WTC11 (cell line): ENCODE data around the gene MCF2L2. TPM values are rescaled to one million over a fixed set of nuclear protein-coding genes. Genes with fewer than 3 reads are reported as not detected.

Experiments
- CDX4 ChIP-seq: fragments of 250-450 bp; sonication (Bioruptor Pico); IDR thresholded peaks from 2 replicates; pipeline ENCODE4 v1.9.0; 2021; ENCODE audit warnings: moderate library complexity, mild to moderate bottlenecking, inconsistent platforms, borderline replicate concordance
- ETV6 ChIP-seq: sonication (generic); formaldehyde crosslinking; IDR thresholded peaks from 2 replicates; pipeline ENCODE4 v1.8.1; 2022; ENCODE audit warnings: mild to moderate bottlenecking, missing genetic modification reagents
- FOXP1 ChIP-seq: sonication (generic); formaldehyde crosslinking; IDR thresholded peaks from 2 replicates; pipeline ENCODE4 v1.8.0; 2022; ENCODE audit warnings: missing genetic modification reagents, mild to moderate bottlenecking, moderate library complexity, borderline replicate concordance
- FOXP4 ChIP-seq: sonication (generic); formaldehyde crosslinking; IDR thresholded peaks from 2 replicates; pipeline ENCODE4 v1.8.0; 2022; ENCODE audit warnings: mild to moderate bottlenecking, missing genetic modification reagents
- HMGA2 ChIP-seq: fragments of 250-450 bp; sonication (Bioruptor Pico); IDR thresholded peaks from 2 replicates; pipeline ENCODE4 v1.4.0; 2021; ENCODE audit warnings: mild to moderate bottlenecking, moderate library complexity
- IRF2 ChIP-seq: sonication (generic); formaldehyde crosslinking; IDR thresholded peaks from 2 replicates; pipeline ENCODE4 v1.8.0; 2022; ENCODE audit warnings: low read depth, missing genetic modification reagents, borderline replicate concordance
- NFATC4 ChIP-seq: fragments of 250-450 bp; sonication (Bioruptor Pico); IDR thresholded peaks from 2 replicates; pipeline ENCODE4 v1.9.0; 2021; ENCODE audit warnings: mild to moderate bottlenecking
- NFYB ChIP-seq: sonication (generic); formaldehyde crosslinking; conservative IDR thresholded peaks from 2 replicates; pipeline ENCODE4 v1.8.0; 2022; ENCODE audit warnings: low read depth, missing genetic modification reagents
- RELA ChIP-seq: sonication (generic); formaldehyde crosslinking; IDR thresholded peaks from 2 replicates; pipeline ENCODE4 v1.8.1; 2022; ENCODE audit warnings: missing genetic modification reagents, mild to moderate bottlenecking, borderline replicate concordance
- SP1 ChIP-seq: sonication (generic); formaldehyde crosslinking; conservative IDR thresholded peaks from 2 replicates; pipeline ENCODE4 v1.8.1; 2022; ENCODE audit warnings: missing genetic modification reagents
- STAT6 ChIP-seq: sonication (generic); formaldehyde crosslinking; conservative IDR thresholded peaks from 2 replicates; pipeline ENCODE4 v1.8.1; 2023; ENCODE audit warnings: mild to moderate bottlenecking, low read depth, missing genetic modification reagents, moderate library complexity
- ZNF121 ChIP-seq: sonication (generic); formaldehyde crosslinking; IDR thresholded peaks from 2 replicates; pipeline ENCODE4 v1.8.0; 2023; ENCODE audit warnings: missing genetic modification reagents
- ZNF425 ChIP-seq: fragments of 250-450 bp; sonication (Bioruptor Pico); conservative IDR thresholded peaks from 2 replicates; pipeline ENCODE4 v1.9.0; 2021; ENCODE audit warnings: mild to moderate bottlenecking
- total RNA-seq: library from RNA; stranded (reverse); gene quantifications from 3 replicates; pipeline ENCODE4 v1.2.3, GENCODE V29; 2021
- TF ChIP-seq, protein P1 (sequence below): sonication (generic); formaldehyde crosslinking; IDR thresholded peaks from 2 replicates; pipeline ENCODE4 v1.8.0; 2022; ENCODE audit warnings: mild to moderate bottlenecking, missing genetic modification reagents
- TF ChIP-seq, protein P2 (sequence below): sonication (generic); formaldehyde crosslinking; IDR thresholded peaks from 2 replicates; pipeline ENCODE4 v1.8.0; 2023; ENCODE audit warnings: missing genetic modification reagents, mild to moderate bottlenecking, borderline replicate concordance
- TF ChIP-seq, protein P3 (sequence below): sonication (generic); formaldehyde crosslinking; IDR thresholded peaks from 2 replicates; pipeline ENCODE4 v1.8.1; 2022; ENCODE audit warnings: low read depth, mild to moderate bottlenecking, moderate library complexity, missing genetic modification reagents, borderline replicate concordance
- TF ChIP-seq, protein P4 (sequence below): fragments of 200-600 bp; IDR thresholded peaks from 2 replicates; pipeline ENCODE4 v1.8.0; 2022; ENCODE audit warnings: antibody characterized with exemption
- TF ChIP-seq, protein P5 (sequence below): fragments of 250-450 bp; sonication (Bioruptor Pico); IDR thresholded peaks from 2 replicates; pipeline ENCODE4 v1.8.0; 2021; ENCODE audit warnings: mild to moderate bottlenecking

The MCF2L2 gene
- total RNA-seq, 1 experiment from 2014 or later, result 7.5 TPM

DNA sequence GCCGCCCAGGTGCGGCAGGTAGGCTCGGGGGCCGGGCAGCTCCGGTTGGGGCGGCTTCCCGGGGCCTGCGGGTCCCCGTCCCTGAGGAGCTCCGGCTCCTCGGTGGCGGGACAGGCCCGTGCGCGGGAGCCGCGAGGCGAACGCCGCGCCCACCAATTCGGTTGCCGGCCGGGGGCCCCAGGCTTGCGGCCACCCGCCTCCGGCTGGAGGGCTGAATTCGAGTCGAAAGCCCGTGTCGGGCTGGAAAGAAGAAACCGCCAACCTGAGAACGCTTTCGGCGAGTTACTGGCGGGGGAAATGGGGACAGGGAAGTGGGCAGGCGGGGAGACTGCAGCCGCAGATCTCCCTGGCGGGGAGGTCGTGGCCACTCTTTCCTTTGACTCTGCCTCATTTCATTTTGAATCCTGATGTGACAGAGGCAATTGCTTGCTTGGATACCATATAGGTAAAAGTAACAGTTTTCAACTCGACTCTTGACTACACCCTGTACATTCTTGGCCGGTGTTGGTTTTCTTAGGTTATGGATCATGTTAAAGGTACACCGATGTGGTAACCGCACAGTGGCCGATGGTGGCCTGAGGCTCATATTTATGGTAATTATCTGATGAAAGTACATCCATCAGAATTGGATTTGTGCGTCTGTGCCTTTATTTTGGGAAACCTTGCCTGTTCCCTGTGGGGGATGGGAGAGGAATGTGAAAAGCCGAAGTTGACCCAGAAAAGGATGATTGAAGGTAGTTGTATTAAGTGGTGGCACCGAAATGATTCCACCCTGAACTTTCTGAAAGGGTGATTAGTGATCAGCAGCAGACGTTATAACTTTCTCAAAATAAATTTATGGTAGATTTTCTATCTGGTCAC is 173.7 kb downstream of the MCF2L2 start (continued):
- no peak for TF ChIP-seq STAT6 (CRISPR knock-in tag)
- TF ChIP-seq, protein P1, sequence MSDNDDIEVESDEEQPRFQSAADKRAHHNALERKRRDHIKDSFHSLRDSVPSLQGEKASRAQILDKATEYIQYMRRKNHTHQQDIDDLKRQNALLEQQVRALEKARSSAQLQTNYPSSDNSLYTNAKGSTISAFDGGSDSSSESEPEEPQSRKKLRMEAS, result no peak
- TF ChIP-seq ZNF425, result no peak
- no peak for TF ChIP-seq CDX4
- TF ChIP-seq ZNF121, result no peak
- TF ChIP-seq, protein P2, sequence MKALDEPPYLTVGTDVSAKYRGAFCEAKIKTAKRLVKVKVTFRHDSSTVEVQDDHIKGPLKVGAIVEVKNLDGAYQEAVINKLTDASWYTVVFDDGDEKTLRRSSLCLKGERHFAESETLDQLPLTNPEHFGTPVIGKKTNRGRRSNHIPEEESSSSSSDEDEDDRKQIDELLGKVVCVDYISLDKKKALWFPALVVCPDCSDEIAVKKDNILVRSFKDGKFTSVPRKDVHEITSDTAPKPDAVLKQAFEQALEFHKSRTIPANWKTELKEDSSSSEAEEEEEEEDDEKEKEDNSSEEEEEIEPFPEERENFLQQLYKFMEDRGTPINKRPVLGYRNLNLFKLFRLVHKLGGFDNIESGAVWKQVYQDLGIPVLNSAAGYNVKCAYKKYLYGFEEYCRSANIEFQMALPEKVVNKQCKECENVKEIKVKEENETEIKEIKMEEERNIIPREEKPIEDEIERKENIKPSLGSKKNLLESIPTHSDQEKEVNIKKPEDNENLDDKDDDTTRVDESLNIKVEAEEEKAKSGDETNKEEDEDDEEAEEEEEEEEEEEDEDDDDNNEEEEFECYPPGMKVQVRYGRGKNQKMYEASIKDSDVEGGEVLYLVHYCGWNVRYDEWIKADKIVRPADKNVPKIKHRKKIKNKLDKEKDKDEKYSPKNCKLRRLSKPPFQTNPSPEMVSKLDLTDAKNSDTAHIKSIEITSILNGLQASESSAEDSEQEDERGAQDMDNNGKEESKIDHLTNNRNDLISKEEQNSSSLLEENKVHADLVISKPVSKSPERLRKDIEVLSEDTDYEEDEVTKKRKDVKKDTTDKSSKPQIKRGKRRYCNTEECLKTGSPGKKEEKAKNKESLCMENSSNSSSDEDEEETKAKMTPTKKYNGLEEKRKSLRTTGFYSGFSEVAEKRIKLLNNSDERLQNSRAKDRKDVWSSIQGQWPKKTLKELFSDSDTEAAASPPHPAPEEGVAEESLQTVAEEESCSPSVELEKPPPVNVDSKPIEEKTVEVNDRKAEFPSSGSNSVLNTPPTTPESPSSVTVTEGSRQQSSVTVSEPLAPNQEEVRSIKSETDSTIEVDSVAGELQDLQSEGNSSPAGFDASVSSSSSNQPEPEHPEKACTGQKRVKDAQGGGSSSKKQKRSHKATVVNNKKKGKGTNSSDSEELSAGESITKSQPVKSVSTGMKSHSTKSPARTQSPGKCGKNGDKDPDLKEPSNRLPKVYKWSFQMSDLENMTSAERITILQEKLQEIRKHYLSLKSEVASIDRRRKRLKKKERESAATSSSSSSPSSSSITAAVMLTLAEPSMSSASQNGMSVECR (CRISPR knock-in tag), result 0 out of 2 replicates have a peak, but pooled peaks have one; percentile 26
- TF ChIP-seq, protein P3, sequence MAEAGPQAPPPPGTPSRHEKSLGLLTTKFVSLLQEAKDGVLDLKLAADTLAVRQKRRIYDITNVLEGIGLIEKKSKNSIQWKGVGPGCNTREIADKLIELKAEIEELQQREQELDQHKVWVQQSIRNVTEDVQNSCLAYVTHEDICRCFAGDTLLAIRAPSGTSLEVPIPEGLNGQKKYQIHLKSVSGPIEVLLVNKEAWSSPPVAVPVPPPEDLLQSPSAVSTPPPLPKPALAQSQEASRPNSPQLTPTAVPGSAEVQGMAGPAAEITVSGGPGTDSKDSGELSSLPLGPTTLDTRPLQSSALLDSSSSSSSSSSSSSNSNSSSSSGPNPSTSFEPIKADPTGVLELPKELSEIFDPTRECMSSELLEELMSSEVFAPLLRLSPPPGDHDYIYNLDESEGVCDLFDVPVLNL (CRISPR knock-in tag), result peak; percentile 45; the same call in 1 of the 2 replicates
- TF ChIP-seq ETV6, result no peak
- TF ChIP-seq HMGA2, result no peak
- TF ChIP-seq SP1, result no peak
- no peak for TF ChIP-seq RELA (CRISPR knock-in tag)
- TF ChIP-seq NFATC4 (CRISPR knock-in tag), result no peak
- TF ChIP-seq, protein P4, sequence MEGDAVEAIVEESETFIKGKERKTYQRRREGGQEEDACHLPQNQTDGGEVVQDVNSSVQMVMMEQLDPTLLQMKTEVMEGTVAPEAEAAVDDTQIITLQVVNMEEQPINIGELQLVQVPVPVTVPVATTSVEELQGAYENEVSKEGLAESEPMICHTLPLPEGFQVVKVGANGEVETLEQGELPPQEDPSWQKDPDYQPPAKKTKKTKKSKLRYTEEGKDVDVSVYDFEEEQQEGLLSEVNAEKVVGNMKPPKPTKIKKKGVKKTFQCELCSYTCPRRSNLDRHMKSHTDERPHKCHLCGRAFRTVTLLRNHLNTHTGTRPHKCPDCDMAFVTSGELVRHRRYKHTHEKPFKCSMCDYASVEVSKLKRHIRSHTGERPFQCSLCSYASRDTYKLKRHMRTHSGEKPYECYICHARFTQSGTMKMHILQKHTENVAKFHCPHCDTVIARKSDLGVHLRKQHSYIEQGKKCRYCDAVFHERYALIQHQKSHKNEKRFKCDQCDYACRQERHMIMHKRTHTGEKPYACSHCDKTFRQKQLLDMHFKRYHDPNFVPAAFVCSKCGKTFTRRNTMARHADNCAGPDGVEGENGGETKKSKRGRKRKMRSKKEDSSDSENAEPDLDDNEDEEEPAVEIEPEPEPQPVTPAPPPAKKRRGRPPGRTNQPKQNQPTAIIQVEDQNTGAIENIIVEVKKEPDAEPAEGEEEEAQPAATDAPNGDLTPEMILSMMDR, result no peak
- TF ChIP-seq, protein P5, sequence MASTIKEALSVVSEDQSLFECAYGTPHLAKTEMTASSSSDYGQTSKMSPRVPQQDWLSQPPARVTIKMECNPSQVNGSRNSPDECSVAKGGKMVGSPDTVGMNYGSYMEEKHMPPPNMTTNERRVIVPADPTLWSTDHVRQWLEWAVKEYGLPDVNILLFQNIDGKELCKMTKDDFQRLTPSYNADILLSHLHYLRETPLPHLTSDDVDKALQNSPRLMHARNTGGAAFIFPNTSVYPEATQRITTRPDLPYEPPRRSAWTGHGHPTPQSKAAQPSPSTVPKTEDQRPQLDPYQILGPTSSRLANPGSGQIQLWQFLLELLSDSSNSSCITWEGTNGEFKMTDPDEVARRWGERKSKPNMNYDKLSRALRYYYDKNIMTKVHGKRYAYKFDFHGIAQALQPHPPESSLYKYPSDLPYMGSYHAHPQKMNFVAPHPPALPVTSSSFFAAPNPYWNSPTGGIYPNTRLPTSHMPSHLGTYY (CRISPR knock-in tag), result no peak
- no peak for TF ChIP-seq IRF2
- 0 out of 2 replicates have a peak, but pooled peaks have one; percentile 41 for TF ChIP-seq FOXP1 (CRISPR knock-in tag)
- no peak for TF ChIP-seq NFYB (CRISPR knock-in tag)
- no peak for TF ChIP-seq FOXP4 (CRISPR knock-in tag)
